ENCODE data around the gene CADPS2. TPM values are rescaled to one million over a fixed set of nuclear protein-coding genes. Genes with fewer than 3 reads are reported as not detected.

Gene CADPS2
- total RNA-seq, 1 donor from 2014 or later: 27.8 TPM

DNA sequence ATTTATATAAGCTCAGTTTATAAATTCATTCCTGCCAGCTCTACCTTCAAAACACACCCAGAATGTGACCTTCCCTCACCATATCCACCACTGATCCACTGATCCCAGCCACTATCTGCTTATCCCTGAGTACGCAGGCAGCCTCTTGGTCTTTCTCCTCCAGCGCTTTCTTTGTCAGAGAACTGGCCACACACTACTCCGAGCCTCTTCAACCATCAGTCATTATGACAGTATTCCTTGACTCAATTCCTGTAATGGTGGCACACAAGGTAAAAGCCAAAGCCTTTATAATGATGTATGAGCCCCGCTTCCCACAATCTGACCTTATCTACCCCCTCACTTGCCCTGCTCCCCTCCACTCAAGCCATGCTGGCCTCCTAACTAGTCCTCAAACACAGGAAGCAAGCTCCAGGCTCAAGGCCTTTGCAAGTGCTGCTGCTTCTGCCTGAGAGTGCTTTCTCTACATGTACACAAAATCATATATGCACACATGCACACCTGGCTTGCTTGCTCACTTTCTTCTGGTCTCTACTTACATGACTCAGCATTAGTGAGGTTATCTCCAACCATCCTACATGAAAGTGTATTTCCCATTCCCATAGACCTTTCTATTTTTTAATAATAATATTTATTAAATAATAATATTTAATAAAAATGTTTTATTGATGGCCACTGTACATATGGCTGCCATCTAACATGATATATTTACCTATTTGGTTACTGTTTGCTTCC is 431.3 kb downstream of the CADPS2 start:
- Mint-ChIP-seq H3K9me3 (ENCODE audit: unreplicated experiment) (no peaks in the 10 kb centered on the region), H3K4me1 (ENCODE audit: unreplicated experiment) (no peaks in the 10 kb centered on the region), H3K4me3 (ENCODE audit: unreplicated experiment) (no peak overlapping the region), H3K27ac (ENCODE audit: unreplicated experiment) (no peak overlapping the region), H3K36me3 (ENCODE audit: low read depth, unreplicated experiment) (no peaks in the 10 kb centered on the region), H3K27me3 (ENCODE audit: unreplicated experiment) (no peaks in the 10 kb centered on the region)
- TF ChIP-seq, protein P1, sequence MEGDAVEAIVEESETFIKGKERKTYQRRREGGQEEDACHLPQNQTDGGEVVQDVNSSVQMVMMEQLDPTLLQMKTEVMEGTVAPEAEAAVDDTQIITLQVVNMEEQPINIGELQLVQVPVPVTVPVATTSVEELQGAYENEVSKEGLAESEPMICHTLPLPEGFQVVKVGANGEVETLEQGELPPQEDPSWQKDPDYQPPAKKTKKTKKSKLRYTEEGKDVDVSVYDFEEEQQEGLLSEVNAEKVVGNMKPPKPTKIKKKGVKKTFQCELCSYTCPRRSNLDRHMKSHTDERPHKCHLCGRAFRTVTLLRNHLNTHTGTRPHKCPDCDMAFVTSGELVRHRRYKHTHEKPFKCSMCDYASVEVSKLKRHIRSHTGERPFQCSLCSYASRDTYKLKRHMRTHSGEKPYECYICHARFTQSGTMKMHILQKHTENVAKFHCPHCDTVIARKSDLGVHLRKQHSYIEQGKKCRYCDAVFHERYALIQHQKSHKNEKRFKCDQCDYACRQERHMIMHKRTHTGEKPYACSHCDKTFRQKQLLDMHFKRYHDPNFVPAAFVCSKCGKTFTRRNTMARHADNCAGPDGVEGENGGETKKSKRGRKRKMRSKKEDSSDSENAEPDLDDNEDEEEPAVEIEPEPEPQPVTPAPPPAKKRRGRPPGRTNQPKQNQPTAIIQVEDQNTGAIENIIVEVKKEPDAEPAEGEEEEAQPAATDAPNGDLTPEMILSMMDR (IDR thresholded peaks at IDR 0.05; ENCODE audit: unreplicated experiment): no peak
- no peak for DNase-seq (ENCODE audit: low spot score)

DNA sequence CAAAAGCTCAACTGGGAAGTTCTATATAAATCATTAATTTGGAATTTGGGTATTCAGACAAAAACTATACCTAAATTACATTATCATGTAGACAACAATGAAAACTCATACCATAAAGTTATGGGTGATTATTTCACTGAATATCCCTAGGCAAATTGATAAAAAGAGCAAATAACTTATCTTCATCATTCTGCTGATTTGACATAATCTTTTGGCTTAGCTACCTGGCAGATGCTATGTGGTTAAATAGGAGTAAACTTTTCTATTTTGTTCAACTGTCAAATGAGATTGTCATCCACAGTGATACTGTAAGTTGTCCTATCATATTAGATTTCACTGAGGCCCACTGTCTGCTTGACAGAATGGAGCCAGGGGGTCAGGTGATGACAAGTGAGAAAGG is 432.8 kb downstream of the CADPS2 start:
- H3K36me3 Mint-ChIP-seq (ENCODE audit: low read depth, unreplicated experiment): no peaks in the 10 kb centered on the region
- H3K4me3 Mint-ChIP-seq (ENCODE audit: unreplicated experiment): no peak overlapping the region
- no peaks in the 10 kb centered on the region for H3K9me3 Mint-ChIP-seq (ENCODE audit: unreplicated experiment)
- DNase-seq (ENCODE audit: low spot score): no peak
- no peaks in the 10 kb centered on the region for H3K27me3 Mint-ChIP-seq (ENCODE audit: unreplicated experiment)
- H3K4me1 Mint-ChIP-seq (ENCODE audit: unreplicated experiment): no peaks in the 10 kb centered on the region
- TF ChIP-seq, protein P1 (IDR thresholded peaks at IDR 0.05; ENCODE audit: unreplicated experiment): no peak
- H3K27ac Mint-ChIP-seq (ENCODE audit: unreplicated experiment): no peak overlapping the region

DNA sequence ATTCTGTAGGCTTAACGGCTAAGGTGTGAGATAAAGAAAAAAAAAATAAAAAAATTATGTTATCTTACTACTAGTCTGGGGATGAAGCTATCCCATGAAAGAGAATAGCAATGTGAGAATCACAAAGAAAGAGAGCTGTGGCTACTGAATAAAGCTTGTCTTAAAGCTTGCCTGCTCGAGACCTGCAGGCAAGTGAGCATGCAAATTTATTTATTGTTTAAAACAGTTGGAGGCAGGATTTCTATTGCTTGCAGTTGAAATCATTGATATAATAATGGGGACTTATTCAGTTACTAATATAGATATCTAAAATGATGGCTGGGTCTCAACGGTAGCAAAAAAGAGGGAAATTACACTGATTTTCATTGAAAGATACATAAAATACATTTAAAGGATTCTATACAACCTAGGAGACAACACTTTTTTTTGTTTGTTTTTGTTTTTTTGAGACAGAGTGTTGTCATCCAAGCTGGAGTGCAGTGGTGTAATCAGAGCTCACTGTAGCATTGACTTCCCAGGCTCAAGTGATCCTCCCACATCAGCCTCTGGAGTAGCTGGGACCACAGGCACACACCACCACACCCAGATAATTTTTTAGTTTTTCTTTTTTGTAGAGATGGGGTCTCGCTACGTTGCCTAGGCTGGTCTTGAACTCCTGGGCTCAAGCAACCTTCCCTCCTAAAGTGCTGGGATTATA is 437.2 kb downstream of the CADPS2 start:
- Mint-ChIP-seq H3K4me3 (ENCODE audit: unreplicated experiment) (no peak overlapping the region), H3K9me3 (ENCODE audit: unreplicated experiment) (no peaks in the 10 kb centered on the region), H3K4me1 (ENCODE audit: unreplicated experiment) (no peaks in the 10 kb centered on the region), H3K36me3 (ENCODE audit: low read depth, unreplicated experiment) (peaks cover 3% of the 10 kb centered on the region), H3K27ac (ENCODE audit: unreplicated experiment) (no peak overlapping the region), H3K27me3 (ENCODE audit: unreplicated experiment) (peaks cover 2% of the 10 kb centered on the region)
- DNase-seq (ENCODE audit: low spot score): no peak
- TF ChIP-seq, protein P1 (IDR thresholded peaks at IDR 0.05; ENCODE audit: unreplicated experiment): no peak

GRCh38 chr7:122442929-122443328 is 443.3 kb downstream of the CADPS2 start:
- no peaks in the 10 kb centered on the region for H3K27me3 Mint-ChIP-seq (ENCODE audit: unreplicated experiment)
- H3K4me1 Mint-ChIP-seq (ENCODE audit: unreplicated experiment): peaks cover 7% of the 10 kb centered on the region

More at GRCh38 chr7:122442929-122443328, 443.3 kb downstream of the CADPS2 start:
- no peak overlapping the region for H3K4me3 Mint-ChIP-seq (ENCODE audit: unreplicated experiment)
- H3K9me3 Mint-ChIP-seq (ENCODE audit: unreplicated experiment): no peaks in the 10 kb centered on the region
- H3K27ac Mint-ChIP-seq (ENCODE audit: unreplicated experiment): no peak overlapping the region
- no peak for DNase-seq (ENCODE audit: low spot score)
- TF ChIP-seq, protein P1 (IDR thresholded peaks at IDR 0.05; ENCODE audit: unreplicated experiment): no peak
- peaks cover 3% of the 10 kb centered on the region for H3K36me3 Mint-ChIP-seq (ENCODE audit: low read depth, unreplicated experiment)
